Neuronal stem cell (in vitro differentiated cells): Measurements from ENCODE around the gene UNC5C.
A peak's percentile ranks its signal among the peaks of the same experiment; 100 is the strongest.

Experiments used
- DNase-seq: peaks from one replicate; pipeline ENCODE4 v3.0.0-alpha.2; 2013; ENCODE audit warnings: low spot score
- H2AFZ ChIP-seq: one replicate; pipeline ENCODE4 v1.6.1; 2013; ENCODE audit warnings: mild to moderate bottlenecking, low read length, inconsistent platforms
- H2AK5ac ChIP-seq: 2 replicates; pipeline ENCODE4 v1.6.1; 2013; ENCODE audit warnings: low read depth, mild to moderate bottlenecking, inconsistent platforms, low read length, moderate library complexity, mixed read lengths
- H2BK120ac ChIP-seq: 2 replicates; pipeline ENCODE4 v1.6.1; 2013; ENCODE audit warnings: low read depth, mild to moderate bottlenecking, inconsistent platforms, low read length, moderate library complexity, mixed read lengths
- H2BK12ac ChIP-seq: one replicate; pipeline ENCODE4 v1.6.1; 2013; ENCODE audit warnings: low read length, inconsistent platforms
- H2BK15ac ChIP-seq: 2 replicates; pipeline ENCODE4 v1.6.1; 2013; ENCODE audit warnings: mild to moderate bottlenecking, low read length, inconsistent platforms, mixed read lengths
- H2BK5ac ChIP-seq: one replicate; pipeline ENCODE4 v1.6.1; 2013; ENCODE audit warnings: inconsistent platforms, mild to moderate bottlenecking, low read length, moderate library complexity
- H3K14ac ChIP-seq: one replicate; pipeline ENCODE4 v1.6.1; 2013; ENCODE audit warnings: low read length, inconsistent platforms
- H3K18ac ChIP-seq: 2 replicates; pipeline ENCODE4 v1.6.1; 2013; ENCODE audit warnings: low read length, inconsistent platforms
- H3K23ac ChIP-seq: 2 replicates; pipeline ENCODE4 v1.6.1; 2013; ENCODE audit warnings: low read depth, mild to moderate bottlenecking, mixed read lengths, low read length, inconsistent platforms; ENCODE audit not compliant: poor library complexity
- H3K27ac ChIP-seq: replicated peaks from 3 replicates; pipeline ENCODE4 v1.5.1; 2013; ENCODE audit warnings: low read length, inconsistent platforms
- H3K27me3 ChIP-seq, 3 experiments: 2 replicates each; pipeline ENCODE4 v1.6.1; 2013; ENCODE audit warnings: low read length in 3 of 3, mild to moderate bottlenecking in 2 of 3, inconsistent platforms in 1 of 3, low read depth in 1 of 3, mixed read lengths in 1 of 3, moderate library complexity in 1 of 3; ENCODE audit not compliant: control insufficient read depth in 3 of 3, insufficient read depth in 3 of 3
- H3K36me3 ChIP-seq, 2 donors: replicated peaks in 1 of 2; 2 replicates each; pipeline ENCODE4 v1.6.1; 2013; ENCODE audit warnings: low read length in 2 of 2; ENCODE audit not compliant: control insufficient read depth in 2 of 2, insufficient read depth in 2 of 2
- H3K4ac ChIP-seq: 2 replicates; pipeline ENCODE4 v1.6.1; 2013; ENCODE audit warnings: inconsistent platforms, mild to moderate bottlenecking, low read length, moderate library complexity
- H3K4me1 ChIP-seq, 2 donors: 1 replicate in 1 of 2; 2 replicates in 1 of 2; pipeline ENCODE4 v1.6.1; 2013; ENCODE audit warnings: low read length in 2 of 2, low read depth in 1 of 2; ENCODE audit not compliant: control insufficient read depth in 2 of 2, insufficient read depth in 1 of 2
- H3K4me2 ChIP-seq: one replicate; pipeline ENCODE4 v1.6.1; 2013; ENCODE audit warnings: mild to moderate bottlenecking, low read length, inconsistent platforms; ENCODE audit not compliant: insufficient read depth, poor library complexity, severe bottlenecking
- H3K4me3 ChIP-seq, 2 donors: 2 replicates each; pipeline ENCODE4 v1.5.1; 2013; ENCODE audit warnings: low read length in 2 of 2, mild to moderate bottlenecking in 2 of 2, inconsistent platforms in 1 of 2, moderate library complexity in 1 of 2
- H3K79me1 ChIP-seq: one replicate; pipeline ENCODE4 v1.6.1; 2013; ENCODE audit warnings: low read depth, mild to moderate bottlenecking, inconsistent platforms, low read length, moderate library complexity
- H3K9ac ChIP-seq: one replicate; pipeline ENCODE4 v1.6.1; 2013; ENCODE audit warnings: mild to moderate bottlenecking, low read depth, low read length, inconsistent platforms; ENCODE audit not compliant: poor library complexity
- H3K9me3 ChIP-seq, 2 donors: replicated peaks in 1 of 2; 2 replicates each; pipeline versions ENCODE3 to v1.6.1; 2013; ENCODE audit warnings: low read length in 2 of 2, mild to moderate bottlenecking in 2 of 2, inconsistent platforms in 1 of 2, low read depth in 1 of 2, mixed read lengths in 1 of 2, moderate library complexity in 1 of 2; ENCODE audit not compliant: control insufficient read depth in 2 of 2, insufficient read depth in 1 of 2
- H4K8ac ChIP-seq: one replicate; pipeline ENCODE4 v1.6.1; 2013; ENCODE audit warnings: low read depth, mild to moderate bottlenecking, inconsistent platforms, low read length, moderate library complexity
- H4K91ac ChIP-seq: one replicate; pipeline ENCODE4 v1.6.1; 2013; ENCODE audit warnings: low read length, low read depth, mild to moderate bottlenecking, inconsistent platforms; ENCODE audit not compliant: poor library complexity
- WGBS, 2 donors: extraction: QIAGEN DNeasy Blood & Tissue Kit; methylation state at CpG; one replicate each; pipeline ENCODE4 v1.1.7; 2013; ENCODE audit warnings: missing lambda C conversion rate in 2 of 2, mixed read lengths in 1 of 2; ENCODE audit not compliant: insufficient read length in 2 of 2, insufficient replicate concordance in 1 of 2; ENCODE audit errors: extremely low coverage in 2 of 2; 5-methylcytosine and 5-hydroxymethylcytosine counted together

The UNC5C gene

DNA sequence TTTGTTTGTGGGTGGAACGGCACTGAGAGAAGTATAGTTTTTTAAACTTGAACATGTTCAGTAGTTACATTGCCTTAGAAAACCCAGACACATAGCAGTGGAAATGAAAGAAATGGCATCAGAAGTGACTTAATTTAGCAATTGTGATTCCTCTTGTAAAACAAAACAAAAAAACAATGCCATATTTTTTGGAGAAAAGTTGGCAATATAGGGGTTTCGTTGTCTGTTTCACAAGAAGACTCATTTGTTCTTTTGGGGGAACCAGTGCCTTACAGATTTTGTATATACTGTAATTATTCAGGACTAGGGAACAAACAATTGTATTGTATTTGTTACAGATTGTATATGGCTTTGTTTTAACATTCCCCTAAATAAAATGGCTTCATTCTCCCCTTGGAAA is 390.7 kb downstream of the UNC5C start:
- Histone ChIP-seq H3K23ac (no peak overlapping the region), H4K91ac (no peak overlapping the region), H2BK15ac (no peak overlapping the region), H3K18ac (no peak overlapping the region), H3K4me2 (no peak overlapping the region), H3K4me1 (peaks cover 5 to 7% of the 10 kb centered on the region in 2 donors), H4K8ac (no peak overlapping the region), H2AK5ac (no peak overlapping the region), H3K4me3 (no peak overlapping the region), H3K9ac (no peak overlapping the region), H3K36me3 (peaks cover 0 to 97% of the 10 kb centered on the region in 2 donors), H3K27ac (no peak overlapping the region), H3K4ac (no peak overlapping the region), H2AFZ (no peak overlapping the region), H2BK12ac (no peak overlapping the region), H3K79me1 (no peaks in the 10 kb centered on the region), H3K9me3 (no peaks in the 10 kb centered on the region), H2BK120ac (no peak overlapping the region), H2BK5ac (no peak overlapping the region), H3K14ac (no peak overlapping the region), H3K27me3 (no peaks in the 10 kb centered on the region)
- WGBS, 2 donors = no CpG with 5 or more reads among the region's 2 CpGs
- no peak for DNase-seq

DNA sequence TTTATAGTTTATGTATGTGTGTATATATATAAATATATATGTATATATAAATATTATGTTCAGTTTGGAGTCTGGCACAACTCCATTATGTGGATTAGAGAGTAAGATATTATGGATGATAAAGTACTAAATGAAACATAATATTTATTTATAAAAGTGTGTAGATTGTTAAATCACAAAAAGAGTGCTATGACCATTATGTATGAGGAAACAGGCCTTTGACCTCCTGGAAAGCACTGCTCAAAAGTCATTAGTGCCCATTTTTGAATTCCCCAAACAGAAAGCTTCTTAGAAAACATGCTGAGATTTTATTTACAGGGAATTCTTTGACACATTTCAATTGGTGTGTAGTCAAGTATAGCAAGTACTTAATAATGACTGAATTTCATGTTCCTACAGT is 391.2 kb downstream of the UNC5C start:
- no peak overlapping the region for H2BK15ac ChIP-seq
- no peak overlapping the region for H3K4me2 ChIP-seq
- H3K18ac ChIP-seq = no peak overlapping the region
- H3K4me3 ChIP-seq = no peak overlapping the region
- no peak overlapping the region for H3K14ac ChIP-seq
- no peak overlapping the region for H3K4ac ChIP-seq
- no peak overlapping the region for H2BK5ac ChIP-seq
- no peak overlapping the region for H3K23ac ChIP-seq
- peaks cover 5 to 7% of the 10 kb centered on the region in 2 donors for H3K4me1 ChIP-seq
- H3K27me3 ChIP-seq = no peaks in the 10 kb centered on the region
- H4K8ac ChIP-seq = no peak overlapping the region
- H2AFZ ChIP-seq = no peak overlapping the region
- DNase-seq = no peak
- no peak overlapping the region for H2BK120ac ChIP-seq
- H2AK5ac ChIP-seq = no peak overlapping the region
- no peaks in the 10 kb centered on the region for H3K79me1 ChIP-seq
- no peak overlapping the region for H3K27ac ChIP-seq
- H4K91ac ChIP-seq = no peak overlapping the region
- H3K9ac ChIP-seq = no peak overlapping the region
- no peaks in the 10 kb centered on the region for H3K9me3 ChIP-seq
- peaks cover 0 to 97% of the 10 kb centered on the region in 2 donors for H3K36me3 ChIP-seq
- H2BK12ac ChIP-seq = no peak overlapping the region

DNA sequence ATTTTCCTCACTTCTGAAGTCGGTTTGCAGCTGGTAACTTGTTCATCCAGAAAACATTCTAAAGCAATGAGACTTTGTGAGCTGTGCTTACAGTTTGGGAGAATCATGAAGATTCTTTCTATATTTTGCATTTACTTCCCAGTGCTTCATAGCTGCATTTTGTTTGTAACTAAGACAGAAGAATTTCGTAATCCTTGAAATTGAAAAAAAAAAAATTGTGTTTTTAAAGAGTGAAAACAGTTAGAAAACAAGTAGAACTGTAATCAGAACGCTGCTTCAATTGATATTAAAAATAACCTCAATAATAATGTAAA is 392.4 kb downstream of the UNC5C start:
- Histone ChIP-seq H2BK15ac (no peak overlapping the region), H3K36me3 (peaks cover 0 to 97% of the 10 kb centered on the region in 2 donors), H3K14ac (no peak overlapping the region), H2BK120ac (no peak overlapping the region), H2AK5ac (no peak overlapping the region), H3K4me3 (no peak overlapping the region), H2AFZ (no peak overlapping the region), H4K91ac (no peak overlapping the region), H3K4me2 (no peak overlapping the region), H3K4me1 (peaks cover 5% of the 10 kb centered on the region in 2 donors), H3K79me1 (no peaks in the 10 kb centered on the region), H3K27ac (no peak overlapping the region), H3K9ac (no peak overlapping the region), H3K4ac (no peak overlapping the region), H3K18ac (no peak overlapping the region), H3K9me3 (no peaks in the 10 kb centered on the region), H4K8ac (no peak overlapping the region), H2BK5ac (no peak overlapping the region), H3K27me3 (no peaks in the 10 kb centered on the region), H3K23ac (no peak overlapping the region), H2BK12ac (no peak overlapping the region)
- no CpG with 5 or more reads among the region's 3 CpGs for WGBS, 2 donors
- no peak for DNase-seq

DNA sequence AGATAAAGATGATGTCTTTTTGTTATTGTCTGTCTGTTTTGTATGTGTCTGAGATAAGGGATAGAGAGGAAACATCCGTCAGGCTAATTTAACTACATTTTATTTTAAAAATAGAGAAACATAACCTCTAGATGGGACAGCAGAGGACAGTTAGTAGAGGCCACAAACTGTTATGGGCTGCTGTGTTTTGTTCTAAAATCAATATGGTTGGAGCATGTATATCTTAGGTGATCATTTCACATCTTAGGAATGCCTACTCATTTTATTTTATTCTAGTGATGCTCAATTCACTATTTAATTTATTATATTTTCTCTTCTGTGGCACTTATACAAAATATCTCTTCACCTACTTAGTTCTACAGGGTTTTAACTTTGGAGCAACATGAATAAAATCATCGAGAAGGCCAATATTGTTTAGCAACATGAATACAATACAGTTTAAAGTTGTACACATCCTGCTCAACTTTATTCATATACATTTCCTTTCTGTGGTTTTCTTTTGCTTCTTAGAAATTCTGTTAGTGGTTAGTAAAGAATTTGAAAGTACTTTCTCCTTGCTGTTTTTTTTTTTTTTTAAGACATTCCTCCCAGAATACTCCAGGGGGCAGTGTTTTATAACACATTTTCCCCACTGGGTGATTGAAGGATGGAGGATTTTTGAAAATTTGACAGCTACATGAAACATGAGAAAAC is 392.9 kb downstream of the UNC5C start:
- Histone ChIP-seq H3K14ac (no peak overlapping the region), H4K8ac (no peak overlapping the region), H3K4ac (no peak overlapping the region), H2AFZ (no peak overlapping the region), H2BK12ac (no peak overlapping the region), H3K9ac (no peak overlapping the region), H3K36me3 (peaks cover 0 to 97% of the 10 kb centered on the region in 2 donors), H3K23ac (no peak overlapping the region), H3K4me2 (no peak overlapping the region), H3K9me3 (no peaks in the 10 kb centered on the region), H2AK5ac (no peak overlapping the region), H3K4me3 (no peak overlapping the region), H2BK120ac (no peak overlapping the region), H3K79me1 (no peaks in the 10 kb centered on the region), H4K91ac (no peak overlapping the region), H3K4me1 (peaks cover 5% of the 10 kb centered on the region in 2 donors), H3K27ac (no peak overlapping the region), H2BK15ac (no peak overlapping the region), H3K27me3 (no peaks in the 10 kb centered on the region), H2BK5ac (no peak overlapping the region), H3K18ac (no peak overlapping the region)
- no CpG with 5 or more reads among the region's 2 CpGs for WGBS, 2 donors
- DNase-seq = peak; percentile 31
